ENCODE results near the gene QKI.

DNA sequence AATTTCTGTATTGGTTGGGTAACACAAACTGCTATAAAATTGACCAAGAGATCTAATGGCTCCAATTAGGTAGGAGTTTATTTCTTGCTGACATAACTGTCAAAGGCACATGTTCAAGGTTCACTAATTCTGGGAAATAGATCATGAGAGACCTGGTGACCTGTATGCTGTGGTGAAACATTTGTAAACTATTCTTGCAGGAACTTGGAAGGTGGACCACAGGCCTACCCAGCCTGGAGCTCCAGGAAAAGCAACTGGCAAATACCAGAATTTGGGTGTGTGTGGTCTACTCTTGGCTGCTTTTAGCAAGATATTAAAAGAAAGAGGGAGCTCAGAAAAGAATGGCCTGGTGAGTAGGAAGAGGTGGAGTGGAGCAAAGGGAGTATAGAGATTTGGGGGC lies 184.6 kb downstream of the QKI start:
- no peak for TF ChIP-seq GATA3 (IDR thresholded peaks at IDR 0.05; ENCODE audit: low read depth, low read length)
- no peak for TF ChIP-seq GATA2 (IDR thresholded peaks at IDR 0.05; ENCODE audit: low read depth, low read length)

Data from SH-SY5Y (cell line).